Epithelial cell of esophagus (primary cell): ENCODE data around the gene ZNF682.
"Not testable (repeated sequence)": the region's sequence is repeated elsewhere in the genome, so short reads cannot be mapped to it uniquely, and the experiment has no call there.

ENCODE experiments used
- DNase-seq: peaks from one replicate; pipeline ENCODE4 v3.0.0; 2010; ENCODE audit warnings: low read depth
- H3K4me3 ChIP-seq: 2 replicates; pipeline ENCODE4 v1.5.1; 2011; ENCODE audit warnings: mild to moderate bottlenecking, low read length, control low read depth
- CTCF ChIP-seq: IDR thresholded peaks from 2 replicates; pipeline ENCODE4 v1.5.1; 2011; ENCODE audit warnings: low read depth, mild to moderate bottlenecking, low read length, control low read depth, inconsistent platforms; ENCODE audit not compliant: insufficient read depth; ENCODE audit errors: missing control alignments

Gene ZNF682

GRCh38 chr19:20070691-20071090, 31.4 kb upstream of the ZNF682 start:
- TF ChIP-seq CTCF = no peak
- H3K4me3 ChIP-seq = no peak overlapping the region
- DNase-seq = no peak

GRCh38 chr19:20068559-20068958, 29.3 kb upstream of the ZNF682 start:
- not testable (repeated sequence) for DNase-seq, H3K4me3 ChIP-seq

- TF ChIP-seq CTCF = no peak
- no peak overlapping the region for H3K4me3 ChIP-seq
- no peak for DNase-seq
Observed at GRCh38 chr19:20067943-20068342, 28.6 kb upstream of the ZNF682 start.

GRCh38 chr19:20066861-20067260, 27.6 kb upstream of the ZNF682 start:
- no peak for TF ChIP-seq CTCF
- H3K4me3 ChIP-seq = no peak overlapping the region
- no peak for DNase-seq

GRCh38 chr19:20060282-20060681, 21.0 kb upstream of the ZNF682 start:
- H3K4me3 ChIP-seq = no peak overlapping the region
- no peak for TF ChIP-seq CTCF
- DNase-seq = no peak

- H3K4me3 ChIP-seq, DNase-seq: not testable (repeated sequence)
Observed at GRCh38 chr19:20058738-20059137, 19.4 kb upstream of the ZNF682 start.

GRCh38 chr19:20051841-20052768, 12.8 kb upstream of the ZNF682 start:
- TF ChIP-seq CTCF = peak; percentile 11
- H3K4me3 ChIP-seq = peak overlapping the region; percentile 94
- peak; percentile 99 for DNase-seq

- H3K4me3 ChIP-seq = not testable (repeated sequence)
- DNase-seq = peak; percentile 6
Observed at GRCh38 chr19:20045742-20046141, 6.4 kb upstream of the ZNF682 start.
